Bronchial smooth muscle cell (primary cell): ENCODE measurements around the gene ANP32B. TPM values are rescaled to one million over a fixed set of nuclear protein-coding genes. Genes with fewer than 3 reads are reported as not detected.

Experiments
- total RNA-seq: library from RNA; depleted of rRNA; stranded (reverse); fragments of >200 nt; gene quantifications from 2 replicates; pipeline ENCODE4 v1.2.1, GENCODE V29; 2014

ANP32B gene
- 10.2 and 11.4 TPM in 2 replicates for total RNA-seq

DNA sequence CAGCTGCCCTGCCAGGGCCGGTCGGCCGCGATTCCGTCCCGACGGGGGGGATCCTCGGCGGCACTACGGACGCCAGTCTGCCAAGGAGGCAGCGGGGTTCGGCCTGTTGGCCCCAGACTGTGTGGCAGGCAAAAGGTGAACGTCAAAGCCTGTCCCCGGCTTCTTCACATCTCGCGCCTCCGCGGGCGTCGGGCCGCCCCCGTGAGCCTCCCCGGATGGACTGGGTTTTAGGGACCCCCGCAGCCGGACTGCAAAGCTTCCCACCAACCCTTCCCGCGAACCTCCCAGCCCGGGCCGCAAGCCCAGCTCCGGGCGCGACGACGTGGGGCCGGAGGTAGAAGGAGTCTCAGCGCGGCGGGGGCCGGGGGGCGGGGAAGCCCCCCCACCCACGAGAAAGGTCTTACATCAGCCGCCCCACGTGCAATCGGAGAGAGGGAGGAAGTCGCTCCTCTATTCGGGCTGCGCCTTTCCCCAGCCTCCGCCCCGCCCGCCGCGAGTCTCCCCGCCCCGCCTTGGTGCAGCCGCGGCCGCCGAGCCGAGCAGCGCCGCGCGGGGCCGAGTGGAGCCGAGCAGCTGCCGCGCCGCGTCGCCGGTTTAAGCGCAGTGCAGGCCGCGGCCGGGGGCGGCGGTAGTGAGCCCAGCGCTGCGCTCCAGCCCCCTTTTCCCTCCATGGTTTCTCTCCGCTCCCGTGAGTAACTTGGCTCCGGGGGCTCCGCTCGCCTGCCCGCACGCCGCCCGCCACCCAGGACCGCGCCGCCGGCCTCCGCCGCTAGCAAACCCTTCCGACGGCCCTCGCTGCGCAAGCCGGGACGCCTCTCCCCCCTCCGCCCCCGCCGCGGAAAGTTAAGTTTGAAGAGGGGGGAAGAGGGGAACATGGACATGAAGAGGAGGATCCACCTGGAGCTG, at the start of gene ANP32B:
Gene ANP32B, plus strand, starts transcription at position 659 of the 906 bp plus-strand sequence. Its CDS starts 215 bp downstream, at position 874.

DNA sequence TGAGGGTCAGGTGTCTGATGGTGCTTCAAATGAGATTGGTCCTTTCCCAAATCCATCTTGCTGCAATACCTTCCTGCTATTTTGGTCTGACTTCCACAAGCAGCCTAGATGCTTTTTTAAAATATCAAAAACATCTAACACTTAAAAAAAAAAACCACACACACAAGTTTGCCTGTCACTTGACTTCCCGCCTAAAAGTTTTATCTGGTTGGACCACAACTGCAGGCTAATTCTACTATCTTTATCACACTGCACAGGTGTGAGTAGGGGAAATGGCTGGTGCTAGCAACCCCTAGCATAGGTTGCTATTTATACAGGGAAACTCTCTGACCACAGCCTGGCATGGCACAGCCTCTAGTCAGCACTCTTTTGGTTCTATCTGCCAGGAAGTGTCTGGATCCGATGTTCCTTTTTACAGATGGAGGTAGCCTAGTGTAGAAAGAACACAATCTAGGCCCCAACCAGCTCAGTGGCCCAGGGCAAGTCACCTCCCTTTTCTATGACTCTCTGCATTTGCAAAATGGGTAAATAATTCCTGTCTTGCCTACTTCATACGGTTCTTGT, 45.0 kb upstream of the ANP32B start, which contains the start of gene HEMGN:
Gene HEMGN, minus strand, starts transcription at position 92 of the 564 bp plus-strand sequence. Its CDS starts 36 bp downstream, at position 56.

GRCh38 chr9:98056269-98057137, 73.4 kb downstream of the ANP32B start, which contains the start of gene NANS:
Gene NANS, plus strand, starts transcription at chr9:98056732. Its CDS starts 77 bp downstream, at chr9:98056809.

Other genes starting within 250 kb of the ANP32B start
- not detected in 2 replicates for gene FOXE1, start 130.1 kb upstream of the ANP32B start, total RNA-seq
- gene TRMO, start 60.8 kb upstream of the ANP32B start, total RNA-seq: 11.7 and 17.9 TPM in 2 replicates
- not detected in 2 replicates for gene HEMGN, start 45.2 kb upstream of the ANP32B start, total RNA-seq
- gene NANS, start 73.4 kb downstream of the ANP32B start, total RNA-seq: 62.1 and 81.3 TPM in 2 replicates
- 0.94 and 1.4 TPM in 2 replicates for gene TRIM14, start 135.9 kb downstream of the ANP32B start, total RNA-seq
- gene CORO2A, start 209.3 kb downstream of the ANP32B start, total RNA-seq: under 0.01 TPM in 2 replicates